ENCODE results near the gene GLE1.
A peak's percentile ranks its signal among the peaks of the same experiment; 100 is the strongest.

Gene GLE1

GRCh38 chr9:128504485-128505413 lies at the start of gene GLE1:
TSS of gene GLE1 (plus strand) at chr9:128504719. CDS start at chr9:128504806, 87 bp downstream.
- DNase-seq = peak; percentile 98

- no peak for DNase-seq
These were observed 49.5 kb upstream of the GLE1 start for GRCh38 chr9:128454991-128455390.

GRCh38 chr9:128455849-128456612 lies 48.5 kb upstream of the GLE1 start, which contains the start of gene ODF2:
TSS of gene ODF2 (plus strand) at chr9:128456006. CDS start at chr9:128456092, 86 bp downstream.
- peak; percentile 99 for DNase-seq

GRCh38 chr9:128456613-128457061 lies 47.9 kb upstream of the GLE1 start:
- DNase-seq = peak; percentile 75

- no peak for DNase-seq
These were observed 47.3 kb upstream of the GLE1 start for GRCh38 chr9:128457207-128457606.

- no peak for DNase-seq
These were observed 45.5 kb upstream of the GLE1 start for GRCh38 chr9:128459011-128459410.

GRCh38 chr9:128469070-128469469 lies 35.4 kb upstream of the GLE1 start:
- DNase-seq = no peak

GRCh38 chr9:128470560-128470959 lies 34.0 kb upstream of the GLE1 start:
- peak; percentile 12 for DNase-seq

GRCh38 chr9:128473104-128473503 lies 31.4 kb upstream of the GLE1 start:
- DNase-seq = no peak

- DNase-seq = no peak
These were observed 28.7 kb upstream of the GLE1 start for GRCh38 chr9:128475867-128476266.

GRCh38 chr9:128479262-128479661 lies 25.3 kb upstream of the GLE1 start:
- DNase-seq = no peak

- DNase-seq = no peak
These were observed 23.0 kb upstream of the GLE1 start for GRCh38 chr9:128481561-128481960.

GRCh38 chr9:128482186-128482585 lies 22.3 kb upstream of the GLE1 start:
- no peak for DNase-seq

- DNase-seq = no peak
These were observed 19.7 kb upstream of the GLE1 start for GRCh38 chr9:128484686-128485413.

GRCh38 chr9:128485414-128485855 lies 19.1 kb upstream of the GLE1 start:
- no peak for DNase-seq

- no peak for DNase-seq
These were observed 18.3 kb upstream of the GLE1 start for GRCh38 chr9:128486201-128486600.

GRCh38 chr9:128493424-128493823 lies 11.1 kb upstream of the GLE1 start:
- DNase-seq = no peak

GRCh38 chr9:128494108-128494745 lies 10.3 kb upstream of the GLE1 start:
- DNase-seq = peak; percentile 47

GRCh38 chr9:128494746-128495129 lies 9.8 kb upstream of the GLE1 start:
- no peak for DNase-seq

GRCh38 chr9:128495296-128495695 lies 9.2 kb upstream of the GLE1 start:
- DNase-seq = no peak

- no peak for DNase-seq
These were observed 8.6 kb upstream of the GLE1 start for GRCh38 chr9:128495804-128496417.

Data from CD4-positive, alpha-beta T cell treated with Interleukin-6 for 4 hours (primary cell).